IMR-90 (cell line): ENCODE results near the gene RPS25. TPM values are rescaled to one million over a fixed set of nuclear protein-coding genes. Genes with fewer than 3 reads are reported as not detected.

Experiments
- ATAC-seq: fragments of 200-7000 bp; cut with Tn5 transposase; 2 replicates; pipeline ENCODE4 v1.9.1; 2020; ENCODE audit warnings: low read depth, mild to moderate bottlenecking, moderate library complexity
- BruUV-seq: library from RNA; stranded (reverse); fragments of 400-500 nt; replicated peaks from 2 replicates; lab custom pipeline; 2021; lab: Mats Ljungman, UMichigan
- CTCF ChIA-PET: fragments of 300-600 bp; formaldehyde crosslinking; extraction: SDS; loops from one replicate; lab custom pipeline; 2021; ENCODE audit warnings: antibody characterized with exemption; lab: Yijun Ruan, JAX
- POLR2A ChIA-PET: fragments of 300-600 bp; sonication (Branson Sonifier 250); formaldehyde crosslinking; loops from one replicate; lab custom pipeline; 2022; ENCODE audit warnings: antibody characterized with exemption; ENCODE audit not compliant: unreplicated experiment; lab: Charles Lee
- DNase-seq: peaks from one replicate; pipeline ENCODE4 v3.0.0; 2013
- H2AFZ ChIP-seq: replicated peaks from 2 replicates; pipeline ENCODE3; 2013; ENCODE audit warnings: low read length, mild to moderate bottlenecking; ENCODE audit not compliant: poor library complexity
- H2AK5ac ChIP-seq: 2 replicates; pipeline ENCODE4 v1.6.1; 2013; ENCODE audit warnings: low read depth, low read length, inconsistent platforms
- H2AK9ac ChIP-seq: replicated peaks from 2 replicates; pipeline ENCODE3; 2013; ENCODE audit warnings: mild to moderate bottlenecking, low read depth, low read length, moderate library complexity; ENCODE audit not compliant: poor library complexity
- H2BK120ac ChIP-seq: 2 replicates; pipeline ENCODE4 v1.6.1; 2013; ENCODE audit warnings: low read depth, low read length, inconsistent platforms
- H2BK15ac ChIP-seq: 3 replicates; pipeline ENCODE4 v1.6.1; 2013; ENCODE audit warnings: low read depth, low read length, inconsistent platforms
- H2BK20ac ChIP-seq: 2 replicates; pipeline ENCODE4 v1.6.1; 2013; ENCODE audit warnings: low read depth, mild to moderate bottlenecking, inconsistent platforms, low read length, moderate library complexity
- H2BK5ac ChIP-seq: 2 replicates; pipeline ENCODE4 v1.6.1; 2013; ENCODE audit warnings: mild to moderate bottlenecking, low read depth, low read length, inconsistent platforms; ENCODE audit not compliant: poor library complexity, severe bottlenecking
- H3K14ac ChIP-seq: replicated peaks from 2 replicates; pipeline ENCODE4 v1.6.1; 2013; ENCODE audit warnings: low read depth, low read length, inconsistent platforms
- H3K18ac ChIP-seq: 2 replicates; pipeline ENCODE4 v1.6.1; 2013; ENCODE audit warnings: low read depth, low read length, control low read depth
- H3K23ac ChIP-seq: 2 replicates; pipeline ENCODE4 v1.6.1; 2013; ENCODE audit warnings: low read depth, low read length, inconsistent platforms
- H3K27ac ChIP-seq: 2 replicates; pipeline ENCODE4 v1.5.1; 2013; ENCODE audit warnings: mild to moderate bottlenecking, control low read depth, low read length; ENCODE audit not compliant: insufficient read depth
- H3K27me3 ChIP-seq: 2 replicates; pipeline ENCODE4 v1.6.1; 2013; ENCODE audit warnings: low read length; ENCODE audit not compliant: control insufficient read depth, insufficient read depth
- H3K36me3 ChIP-seq: 2 replicates; pipeline ENCODE4 v1.6.1; 2013; ENCODE audit warnings: low read length, mixed read lengths; ENCODE audit not compliant: control insufficient read depth, insufficient read depth
- H3K4ac ChIP-seq: 2 replicates; pipeline ENCODE4 v1.6.1; 2013; ENCODE audit warnings: low read depth, low read length, inconsistent platforms
- H3K4me1 ChIP-seq: 2 replicates; pipeline ENCODE4 v1.6.1; 2013; ENCODE audit warnings: low read length, mixed read lengths; ENCODE audit not compliant: control insufficient read depth, insufficient read depth
- H3K4me2 ChIP-seq: 2 replicates; pipeline ENCODE4 v1.6.1; 2013; ENCODE audit warnings: low read depth, mild to moderate bottlenecking, control low read depth, low read length, moderate library complexity
- H3K4me3 ChIP-seq: 2 replicates; pipeline ENCODE4 v1.5.1; 2013; ENCODE audit warnings: low read depth, mild to moderate bottlenecking, control low read depth, low read length, moderate library complexity; ENCODE audit not compliant: insufficient read depth
- H3K56ac ChIP-seq: 2 replicates; pipeline ENCODE4 v1.6.1; 2013; ENCODE audit warnings: low read length, inconsistent platforms; ENCODE audit not compliant: insufficient read depth; ENCODE audit errors: extremely low read depth
- H3K79me1 ChIP-seq, 2 experiments: 2 replicates each; pipeline ENCODE4 v1.6.1; 2013; ENCODE audit warnings: low read length in 2 of 2, inconsistent platforms in 1 of 2, low read depth in 1 of 2
- H3K9ac ChIP-seq: 2 replicates; pipeline ENCODE4 v1.6.1; 2013; ENCODE audit warnings: low read depth, low read length, control low read depth
- H3K9me1 ChIP-seq: 2 replicates; pipeline ENCODE4 v1.6.1; 2013; ENCODE audit warnings: low read length, inconsistent platforms; ENCODE audit not compliant: insufficient read depth
- H3K9me3 ChIP-seq: 2 replicates; pipeline ENCODE4 v1.6.1; 2013; ENCODE audit warnings: low read length; ENCODE audit not compliant: control insufficient read depth, insufficient read depth
- H4K20me1 ChIP-seq: 2 replicates; pipeline ENCODE4 v1.6.1; 2013; ENCODE audit warnings: low read length, inconsistent platforms; ENCODE audit not compliant: insufficient read depth
- H4K5ac ChIP-seq: 2 replicates; pipeline ENCODE4 v1.6.1; 2013; ENCODE audit warnings: mild to moderate bottlenecking, low read depth, low read length, control low read depth
- H4K8ac ChIP-seq, 2 experiments: 2 replicates each; pipeline ENCODE4 v1.6.1; 2013; ENCODE audit warnings: low read depth in 2 of 2, low read length in 2 of 2, control low read depth in 1 of 2, inconsistent platforms in 1 of 2
- H4K91ac ChIP-seq: 2 replicates; pipeline ENCODE4 v1.6.1; 2013; ENCODE audit warnings: low read depth, low read length, inconsistent platforms; ENCODE audit not compliant: insufficient read depth
- CHD1 ChIP-seq: IDR thresholded peaks from 2 replicates; pipeline ENCODE4 v1.6.1; 2012; ENCODE audit warnings: low read depth, low read length, improper control_type of control experiment
- MAZ ChIP-seq: IDR thresholded peaks from 2 replicates; pipeline ENCODE4 v1.6.1; 2012; ENCODE audit warnings: low read depth, mild to moderate bottlenecking, low read length, improper control_type of control experiment, moderate library complexity, borderline replicate concordance
- USF2 ChIP-seq: fragments of 150-350 bp; IDR thresholded peaks from 2 replicates; pipeline ENCODE4 v1.6.1; 2017; ENCODE audit warnings: mild to moderate bottlenecking, antibody characterized with exemption, low read length, low read depth
- WGBS, 2 experiments: methylation state at CpG; one replicate each; pipeline versions ENCODE4 v1.1.5 to v1.1.7; 2013; ENCODE audit warnings: missing lambda C conversion rate in 2 of 2; ENCODE audit not compliant: insufficient read length in 1 of 2; ENCODE audit errors: extremely low coverage in 2 of 2; 5-methylcytosine and 5-hydroxymethylcytosine counted together
- dilution Hi-C: fragments of 300-500 bp; cut with HindIII; formaldehyde crosslinking; loops from one replicate; pipeline ENCODE4 v1.14.3; 2018; ENCODE audit warnings: low sequenced_read_pairs; ENCODE audit not compliant: unreplicated experiment
- in situ Hi-C: fragments of 300-500 bp; cut with MboI; formaldehyde crosslinking; loops from 3 replicates; pipeline ENCODE4 v1.14.3; 2019; ENCODE audit warnings: low sequenced_read_pairs, inconsistent platforms, mixed read lengths
- intact Hi-C: fragments of 100-400 bp; cut with micrococcal nuclease; formaldehyde crosslinking; loops from 2 replicates; pipeline ENCODE4 v1.10.0; 2022
- polyA plus RNA-seq, 3 experiments: library from polyadenylated mRNA; depleted of rRNA; stranded (reverse); fragments of >200 nt; gene quantifications; 2 replicates each; pipeline ENCODE4 v1.2.3, GENCODE V29; 2012; ENCODE audit warnings: low replicate concordance in 1 of 3
- total RNA-seq: library from RNA; depleted of rRNA; stranded (reverse); fragments of >200 nt; gene quantifications from 2 replicates; pipeline ENCODE4 v1.2.3, GENCODE V29; 2012

RPS25 gene
- total and polyA plus RNA-seq, 2 of the 4 experiments (the other 2 are of a cell fraction) = 727 to 905 TPM

DNA sequence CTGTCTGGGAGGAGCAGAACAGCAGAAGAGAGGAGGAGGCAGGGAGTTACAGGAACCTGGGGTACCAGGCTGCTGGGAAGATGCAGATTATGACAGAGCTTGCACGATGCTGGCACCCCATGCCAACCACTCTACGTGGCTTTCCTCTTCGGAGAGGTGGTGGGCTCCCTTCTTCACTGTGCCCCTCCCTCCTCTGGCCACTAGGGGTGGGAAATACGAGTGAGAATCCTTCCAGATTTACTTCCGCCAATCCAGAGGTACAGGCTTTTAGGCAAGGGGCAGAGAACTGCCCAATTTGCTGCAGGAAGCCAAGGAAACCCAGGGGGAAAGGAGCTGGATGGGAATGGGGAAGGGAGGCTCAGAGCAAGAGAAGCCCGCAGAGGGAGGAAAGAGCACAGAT, 26.6 kb upstream of the RPS25 start:
- Histone ChIP-seq H2AK9ac (no peak overlapping the region), H2BK15ac (no peak overlapping the region), H3K9me1 (no peaks in the 10 kb centered on the region), H3K36me3 (peaks cover 44% of the 10 kb centered on the region), H4K20me1 (no peaks in the 10 kb centered on the region; the same call in 1 of the 2 replicates), H3K9ac (no peak overlapping the region), H3K4me3 (no peak overlapping the region), H3K4me2 (no peak overlapping the region), H3K4me1 (no peaks in the 10 kb centered on the region), H2AK5ac (no peak overlapping the region), H2AFZ (no peak overlapping the region), H3K9me3 (no peaks in the 10 kb centered on the region), H2BK20ac (no peak overlapping the region), H4K91ac (no peak overlapping the region), H3K23ac (no peak overlapping the region), H3K56ac (no peak overlapping the region), H3K79me1 (no peaks in the 10 kb centered on the region), H3K27ac (no peak overlapping the region), H2BK5ac (no peak overlapping the region), H4K8ac (no peak overlapping the region), H3K27me3 (no peaks in the 10 kb centered on the region), H3K18ac (no peak overlapping the region), H3K14ac (no peak overlapping the region), H4K5ac (no peak overlapping the region), H2BK120ac (no peak overlapping the region), H3K4ac (no peak overlapping the region)
- ChIA-PET POLR2A (interaction anchor here (0.6 kb wide), 1 partner anchor 10 kb away, joined by 8 read pairs; no protein-coding TSS in a partner anchor), CTCF (no interaction called here)
- BruUV-seq = TSS peak; percentile 87
- DNase-seq = no peak
- TF ChIP-seq CHD1 (no peak), USF2 (no peak), MAZ (no peak)
- no peak; the same call in 1 of the 2 replicates for ATAC-seq
- WGBS, 2 experiments = 88% methylated on average over 1 of the region's 6 CpGs; no CpG with 5 or more reads in 1 of the 2 experiments
- intact Hi-C loops = no loop called here
- dilution Hi-C loops = no loop called here
- in situ Hi-C loops = no loop called here
